Endothelial cell of umbilical vein (primary cell): Measurements from ENCODE around the gene MARK2. TPM values are rescaled to one million over a fixed set of nuclear protein-coding genes. Genes with fewer than 3 reads are reported as not detected.

Experiments
- BruUV-seq: library from RNA; stranded (reverse); fragments of 400-500 nt; replicated peaks from 2 replicates; lab custom pipeline; 2021; lab: Mats Ljungman, UMichigan
- CTCF ChIA-PET: fragments of 300-600, 350-600 bp; sonication (Branson Sonifier 250); formaldehyde crosslinking; loops from one replicate; lab custom pipeline; 2021; ENCODE audit warnings: antibody characterized with exemption, inconsistent platforms; lab: Charles Lee
- POLR2A ChIA-PET: fragments of 300-600, 350-600 bp; sonication (Branson Sonifier 250); formaldehyde crosslinking; loops from one replicate; lab custom pipeline; 2021; ENCODE audit warnings: antibody characterized with exemption, inconsistent platforms; lab: Charles Lee
- DNase-seq: peaks from one replicate; pipeline ENCODE4 v3.0.0-alpha.2; 2011; ENCODE audit warnings: low read depth, low spot score
- FAIRE-seq: peaks from 2 replicates; lab custom pipeline; 2011; peaks lifted over from hg19 to GRCh38; lab: Jason Lieb, UNC
- H2AFZ ChIP-seq: 2 replicates; pipeline ENCODE4 v1.6.0; 2012; ENCODE audit warnings: low read depth, low read length, control low read depth, inconsistent platforms
- H3K27ac ChIP-seq: 2 replicates; pipeline ENCODE4 v1.5.1; 2011; ENCODE audit warnings: low read depth, mild to moderate bottlenecking, control low read depth, low read length, moderate library complexity; ENCODE audit not compliant: insufficient read depth
- H3K27me3 ChIP-seq, 2 experiments: 2 replicates each; pipeline versions ENCODE4 v1.6.0 to v1.6.1; 2011; ENCODE audit warnings: low read length in 2 of 2, mixed read lengths in 1 of 2; ENCODE audit not compliant: control insufficient read depth in 2 of 2, insufficient read depth in 2 of 2
- H3K36me3 ChIP-seq, 2 experiments: 2 replicates in 1 of 2; 3 replicates in 1 of 2; pipeline ENCODE4 v1.5.1; 2011; ENCODE audit warnings: low read length in 2 of 2, mild to moderate bottlenecking in 1 of 2, moderate library complexity in 1 of 2; ENCODE audit not compliant: control insufficient read depth in 2 of 2, insufficient read depth in 2 of 2; ENCODE audit errors: extremely low read depth in 1 of 2
- H3K4me1 ChIP-seq: 3 replicates; pipeline ENCODE4 v1.5.1; 2011; ENCODE audit warnings: mild to moderate bottlenecking, low read length; ENCODE audit not compliant: control insufficient read depth, insufficient read depth; ENCODE audit errors: extremely low read depth
- H3K4me2 ChIP-seq: 2 replicates; pipeline ENCODE4 v1.6.1; 2011; ENCODE audit warnings: low read length, control low read depth, mixed read lengths; ENCODE audit not compliant: insufficient read depth
- H3K4me3 ChIP-seq, 3 experiments: fragments of 200-600 bp in 1 of 3; sonication (generic), shearing (Covaris generic) in 1 of 3; replicated peaks in 1 of 3; 2 replicates each; pipeline ENCODE4 v1.5.1; 2011 to 2016; ENCODE audit warnings: control low read depth in 3 of 3, low read length in 3 of 3, mild to moderate bottlenecking in 2 of 3, inconsistent platforms in 1 of 3, low read depth in 1 of 3, moderate library complexity in 1 of 3; ENCODE audit not compliant: insufficient read depth in 1 of 3
- H3K79me2 ChIP-seq: 2 replicates; pipeline ENCODE4 v1.6.0; 2012; ENCODE audit warnings: low read length, inconsistent platforms; ENCODE audit not compliant: control insufficient read depth, insufficient read depth
- H3K9ac ChIP-seq: replicated peaks from 2 replicates; pipeline ENCODE3; 2011; ENCODE audit warnings: low read length, control low read depth; ENCODE audit not compliant: insufficient read depth; ENCODE audit errors: extremely low read depth
- H3K9me1 ChIP-seq: replicated peaks from 3 replicates; pipeline ENCODE4 v1.6.0; 2011; ENCODE audit warnings: mild to moderate bottlenecking, low read length; ENCODE audit not compliant: control insufficient read depth, insufficient read depth; ENCODE audit errors: extremely low read depth
- H3K9me3 ChIP-seq: replicated peaks from 2 replicates; pipeline ENCODE4 v1.5.1; 2012; ENCODE audit warnings: low read length, inconsistent platforms; ENCODE audit not compliant: control insufficient read depth, insufficient read depth
- H4K20me1 ChIP-seq: replicated peaks from 2 replicates; pipeline ENCODE3; 2011; ENCODE audit warnings: mild to moderate bottlenecking, low read length; ENCODE audit not compliant: control insufficient read depth, insufficient read depth; ENCODE audit errors: extremely low read depth
- EZH2 ChIP-seq: IDR thresholded peaks from 2 replicates; pipeline ENCODE4 v1.6.1; 2012; ENCODE audit warnings: borderline replicate concordance, low read depth, mild to moderate bottlenecking, moderate library complexity, low read length, inconsistent platforms; ENCODE audit not compliant: severe bottlenecking
- FOS ChIP-seq: IDR thresholded peaks from 2 replicates; pipeline ENCODE4 v1.6.1; 2011; ENCODE audit warnings: mild to moderate bottlenecking, low read length, moderate library complexity, borderline replicate concordance; ENCODE audit not compliant: insufficient read depth
- GATA2 ChIP-seq: IDR thresholded peaks from 2 replicates; pipeline ENCODE4 v1.7.0; 2011; ENCODE audit warnings: low read depth, mild to moderate bottlenecking, moderate library complexity, mixed read lengths, low read length; ENCODE audit not compliant: insufficient read length, insufficient read depth
- JUN ChIP-seq: IDR thresholded peaks from 2 replicates; pipeline ENCODE4 v1.6.1; 2011; ENCODE audit warnings: borderline replicate concordance, low read depth; ENCODE audit not compliant: insufficient read length, insufficient read depth
- MAX ChIP-seq: IDR thresholded peaks from 2 replicates; pipeline ENCODE4 v1.6.1; 2011; ENCODE audit not compliant: insufficient read depth, insufficient read length
- MYC ChIP-seq: IDR thresholded peaks from one replicate; pipeline ENCODE4 v1.6.1; 2011; ENCODE audit warnings: mild to moderate bottlenecking, low read depth, low read length
- POLR2A ChIP-seq: IDR thresholded peaks from 2 replicates; pipeline ENCODE4 v1.6.1; 2012; ENCODE audit warnings: low read depth, mild to moderate bottlenecking, control low read depth, low read length
- POLR2AphosphoS5 ChIP-seq: IDR thresholded peaks from 2 replicates; pipeline ENCODE4 v1.6.1; 2012; ENCODE audit warnings: low read depth, mild to moderate bottlenecking, control low read depth, low read length, moderate library complexity; ENCODE audit not compliant: insufficient read depth
- dilution Hi-C: fragments of 300-500 bp; cut with MboI; formaldehyde crosslinking; loops from one replicate; pipeline ENCODE4 v1.15.0; 2019; ENCODE audit warnings: low sequenced_read_pairs; ENCODE audit not compliant: extremely low pct_ligation_motif_present
- intact Hi-C: fragments of 100-400 bp; cut with micrococcal nuclease; formaldehyde crosslinking; loops from one replicate; pipeline ENCODE4 v1.10.0; 2022
- polyA plus RNA-seq, 4 experiments: library from polyadenylated mRNA; depleted of rRNA in 3 of 4; stranded (reverse) in 3 of 4; unstranded in 1 of 4; fragments of >200 nt; gene quantifications; 2 replicates each; pipeline versions ENCODE4 v1.2.1 to v1.2.3, GENCODE V29; 2011 to 2012; ENCODE audit warnings: missing spikeins in 1 of 4
- total RNA-seq: library from RNA; stranded (reverse); gene quantifications from 2 replicates; pipeline ENCODE4 v1.2.3, GENCODE V29; 2021
- TF ChIP-seq, protein P1 (sequence below), 2 donors: IDR thresholded peaks; 1 replicate in 1 of 2; 2 replicates in 1 of 2; pipeline ENCODE4 v1.5.1; 2011; ENCODE audit warnings: low read length in 2 of 2, mild to moderate bottlenecking in 2 of 2, moderate library complexity in 2 of 2, control low read depth in 1 of 2, inconsistent platforms in 1 of 2, low read depth in 1 of 2; ENCODE audit not compliant: insufficient read depth in 1 of 2; ENCODE audit errors: extremely low read depth in 1 of 2

MARK2 gene
- total and polyA plus RNA-seq, 2 donors (not counting 3 experiments of a cell fraction or from before 2014, with no cell fraction given): 16.6 to 34.7 TPM

GRCh38 chr11:63791495-63792167 lies 47.3 kb upstream of the MARK2 start:
- no peak overlapping the region for H2AFZ ChIP-seq
- ChIA-PET POLR2A (no interaction called here), CTCF (no interaction called here)
- H3K9me1 ChIP-seq: no peaks in the 10 kb centered on the region
- H4K20me1 ChIP-seq: no peaks in the 10 kb centered on the region
- no peak overlapping the region for H3K9ac ChIP-seq
- intact Hi-C loops: no loop called here
- H3K36me3 ChIP-seq: no peaks in the 10 kb centered on the region
- dilution Hi-C loops: no loop called here
- H3K4me2 ChIP-seq: no peak overlapping the region
- H3K4me1 ChIP-seq: no peaks in the 10 kb centered on the region
- no peak for DNase-seq
- H3K27me3 ChIP-seq: no peaks in the 10 kb centered on the region
- H3K4me3 ChIP-seq: no peak overlapping the region
- TF ChIP-seq GATA2 (no peak), EZH2 (no peak), JUN (no peak), MYC (no peak), POLR2AphosphoS5 (no peak), MAX (no peak), FOS (no peak), POLR2A (no peak)
- TF ChIP-seq, protein P1, sequence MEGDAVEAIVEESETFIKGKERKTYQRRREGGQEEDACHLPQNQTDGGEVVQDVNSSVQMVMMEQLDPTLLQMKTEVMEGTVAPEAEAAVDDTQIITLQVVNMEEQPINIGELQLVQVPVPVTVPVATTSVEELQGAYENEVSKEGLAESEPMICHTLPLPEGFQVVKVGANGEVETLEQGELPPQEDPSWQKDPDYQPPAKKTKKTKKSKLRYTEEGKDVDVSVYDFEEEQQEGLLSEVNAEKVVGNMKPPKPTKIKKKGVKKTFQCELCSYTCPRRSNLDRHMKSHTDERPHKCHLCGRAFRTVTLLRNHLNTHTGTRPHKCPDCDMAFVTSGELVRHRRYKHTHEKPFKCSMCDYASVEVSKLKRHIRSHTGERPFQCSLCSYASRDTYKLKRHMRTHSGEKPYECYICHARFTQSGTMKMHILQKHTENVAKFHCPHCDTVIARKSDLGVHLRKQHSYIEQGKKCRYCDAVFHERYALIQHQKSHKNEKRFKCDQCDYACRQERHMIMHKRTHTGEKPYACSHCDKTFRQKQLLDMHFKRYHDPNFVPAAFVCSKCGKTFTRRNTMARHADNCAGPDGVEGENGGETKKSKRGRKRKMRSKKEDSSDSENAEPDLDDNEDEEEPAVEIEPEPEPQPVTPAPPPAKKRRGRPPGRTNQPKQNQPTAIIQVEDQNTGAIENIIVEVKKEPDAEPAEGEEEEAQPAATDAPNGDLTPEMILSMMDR (IDR thresholded peaks at IDR 0.05; ENCODE audit: extremely low read depth in 1 of 2, insufficient read depth in 1 of 2, low read depth in 1 of 2, low read length in 2 of 2): no peak
- H3K79me2 ChIP-seq: no peaks in the 10 kb centered on the region
- H3K27ac ChIP-seq: no peak overlapping the region
- no peak for FAIRE-seq
- no peaks in the 10 kb centered on the region for H3K9me3 ChIP-seq
- no TSS peak for BruUV-seq
